Lower lobe of right lung (tissue), 2 donors: Measurements from ENCODE around the gene SCTR. TPM values are rescaled to one million over a fixed set of nuclear protein-coding genes. Genes with fewer than 3 reads are reported as not detected.
"Not testable (repeated sequence)": the region's sequence is repeated elsewhere in the genome, so short reads cannot be mapped to it uniquely, and the experiment has no call there.

ENCODE experiments used
- ATAC-seq, 2 donors: fragments of 200-7000 bp; cut with Tn5 transposase; one replicate each; pipeline ENCODE4 v1.9.1; 2020 to 2022; ENCODE audit warnings: mild to moderate bottlenecking in 2 of 2, moderate library complexity in 2 of 2
- DNase-seq: peaks from one replicate; pipeline ENCODE4 v3.0.0-alpha.2; 2020
- H3K27ac ChIP-seq: fragments of 200-600 bp; one replicate; pipeline ENCODE4 v1.8.0; 2022
- H3K27me3 ChIP-seq: fragments of 200-600 bp; one replicate; pipeline ENCODE4 v1.8.0; 2022; ENCODE audit warnings: low read depth
- H3K36me3 ChIP-seq: fragments of 200-600 bp; one replicate; pipeline ENCODE4 v1.8.0; 2022; ENCODE audit warnings: mild to moderate bottlenecking
- H3K4me1 ChIP-seq: fragments of 200-600 bp; one replicate; pipeline ENCODE4 v1.8.0; 2022
- H3K4me3 ChIP-seq: fragments of 200-600 bp; one replicate; pipeline ENCODE4 v1.8.0; 2022; ENCODE audit warnings: mild to moderate bottlenecking
- H3K9me3 ChIP-seq: fragments of 200-600 bp; one replicate; pipeline ENCODE4 v1.8.0; 2022
- intact Hi-C: fragments of 100-400 bp; cut with DNase I; formaldehyde crosslinking; loops from one replicate; pipeline ENCODE4 v1.11.0; 2022
- total RNA-seq: library from RNA; stranded (reverse); fragmentation: NEBNext Ultra II Directional; extraction: Animal tissue kit (Norgen Biotek cat#: 25700); gene quantifications from one replicate; pipeline ENCODE4 v1.2.1, GENCODE V29; 2021
- TF ChIP-seq, protein P1 (sequence below): fragments of 200-600 bp; IDR thresholded peaks from one replicate; pipeline ENCODE4 v1.8.0; 2022; ENCODE audit warnings: antibody characterized with exemption, mild to moderate bottlenecking
- donor health status: DM: no; HTN: yes; CAD: no; lungs with severe emphysema.

The SCTR gene
- total RNA-seq, 1 donor from 2014 or later, result 13.2 TPM

DNA sequence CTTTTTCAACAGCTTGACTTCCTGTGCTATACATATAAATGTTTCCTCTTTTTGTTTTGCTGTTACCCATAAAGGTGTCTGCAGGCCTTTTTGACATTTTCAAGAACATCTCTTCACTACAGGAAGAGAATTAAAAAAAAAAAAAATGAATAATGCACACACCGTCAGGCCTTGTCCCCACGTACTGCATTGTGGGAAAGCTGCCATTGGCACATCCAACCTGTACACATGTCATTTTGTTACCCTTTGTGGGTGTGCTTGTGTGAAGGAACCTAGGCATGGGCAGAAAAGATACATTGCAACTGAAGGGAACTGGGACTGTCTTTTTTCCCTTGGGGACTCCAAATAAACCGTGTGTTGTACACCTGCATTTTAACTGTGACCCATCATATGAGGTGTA is 109.4 kb downstream of the SCTR start:
- ATAC-seq (no peak), DNase-seq (no peak)
- Histone ChIP-seq H3K27me3 (no peaks in the 10 kb centered on the region), H3K4me1 (no peaks in the 10 kb centered on the region), H3K27ac (no peak overlapping the region), H3K36me3 (no peaks in the 10 kb centered on the region), H3K4me3 (no peak overlapping the region), H3K9me3 (no peaks in the 10 kb centered on the region)
- TF ChIP-seq, protein P1, sequence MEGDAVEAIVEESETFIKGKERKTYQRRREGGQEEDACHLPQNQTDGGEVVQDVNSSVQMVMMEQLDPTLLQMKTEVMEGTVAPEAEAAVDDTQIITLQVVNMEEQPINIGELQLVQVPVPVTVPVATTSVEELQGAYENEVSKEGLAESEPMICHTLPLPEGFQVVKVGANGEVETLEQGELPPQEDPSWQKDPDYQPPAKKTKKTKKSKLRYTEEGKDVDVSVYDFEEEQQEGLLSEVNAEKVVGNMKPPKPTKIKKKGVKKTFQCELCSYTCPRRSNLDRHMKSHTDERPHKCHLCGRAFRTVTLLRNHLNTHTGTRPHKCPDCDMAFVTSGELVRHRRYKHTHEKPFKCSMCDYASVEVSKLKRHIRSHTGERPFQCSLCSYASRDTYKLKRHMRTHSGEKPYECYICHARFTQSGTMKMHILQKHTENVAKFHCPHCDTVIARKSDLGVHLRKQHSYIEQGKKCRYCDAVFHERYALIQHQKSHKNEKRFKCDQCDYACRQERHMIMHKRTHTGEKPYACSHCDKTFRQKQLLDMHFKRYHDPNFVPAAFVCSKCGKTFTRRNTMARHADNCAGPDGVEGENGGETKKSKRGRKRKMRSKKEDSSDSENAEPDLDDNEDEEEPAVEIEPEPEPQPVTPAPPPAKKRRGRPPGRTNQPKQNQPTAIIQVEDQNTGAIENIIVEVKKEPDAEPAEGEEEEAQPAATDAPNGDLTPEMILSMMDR, result no peak
- intact Hi-C loops, result no loop called here

DNA sequence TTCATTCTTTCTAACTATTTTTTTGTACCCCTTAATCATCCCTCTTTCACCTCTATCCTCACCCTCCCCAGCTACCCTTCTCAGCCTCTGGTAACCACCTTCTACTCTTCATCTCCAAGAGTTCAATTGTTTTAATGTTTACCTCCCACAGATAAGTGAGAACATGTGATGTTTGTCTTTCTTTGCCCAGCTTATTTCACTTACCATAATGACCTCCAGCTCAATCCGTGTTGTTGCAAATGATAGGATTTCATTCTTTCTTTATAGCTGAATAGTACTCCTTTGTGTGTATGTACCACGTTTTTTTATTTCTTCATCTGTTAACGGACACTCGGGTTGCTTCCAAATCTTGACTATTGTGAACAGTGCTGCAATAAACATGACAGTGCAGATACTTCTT is 114.8 kb downstream of the SCTR start:
- intact Hi-C loops, result loop anchor here (5.0 kb wide), 1 partner anchor 68 kb away; no protein-coding TSS in a partner anchor
- Histone ChIP-seq H3K27me3 (no peaks in the 10 kb centered on the region), H3K4me3 (no peak overlapping the region), H3K36me3 (no peaks in the 10 kb centered on the region), H3K4me1 (peaks cover 12% of the 10 kb centered on the region), H3K27ac (no peak overlapping the region), H3K9me3 (no peaks in the 10 kb centered on the region)
- DNase-seq (no peak), ATAC-seq (no peak)
- TF ChIP-seq, protein P1, result no peak

DNA sequence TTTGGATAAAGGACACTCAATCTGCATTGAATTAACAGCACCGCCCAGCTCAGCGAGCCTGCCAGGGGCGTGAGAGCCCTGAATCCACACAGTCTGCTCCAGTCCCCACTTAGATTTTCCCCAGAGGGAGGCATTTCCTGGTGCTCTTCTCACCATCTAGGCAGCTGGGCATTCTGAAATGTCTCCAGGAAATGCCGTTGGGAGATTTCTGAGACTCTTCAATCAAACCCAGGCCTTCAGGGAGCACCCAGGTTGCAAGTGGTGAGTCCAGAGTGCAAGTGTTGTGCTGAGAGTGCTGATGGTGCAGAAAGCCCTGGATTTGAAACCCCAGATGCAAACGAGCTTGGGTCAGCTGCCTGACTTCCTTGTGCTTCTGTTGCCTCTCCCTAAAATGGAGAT is 116.1 kb downstream of the SCTR start:
- Histone ChIP-seq H3K36me3 (no peaks in the 10 kb centered on the region), H3K27me3 (no peaks in the 10 kb centered on the region), H3K4me3 (no peak overlapping the region), H3K4me1 (peaks cover 12% of the 10 kb centered on the region), H3K27ac (no peak overlapping the region), H3K9me3 (no peaks in the 10 kb centered on the region)
- intact Hi-C loops, result loop anchor here (5.0 kb wide), 1 partner anchor 69 kb away; no protein-coding TSS in a partner anchor
- ATAC-seq, result peak; percentile 60 to 89
- DNase-seq, result no peak
- TF ChIP-seq, protein P1, result no peak

DNA sequence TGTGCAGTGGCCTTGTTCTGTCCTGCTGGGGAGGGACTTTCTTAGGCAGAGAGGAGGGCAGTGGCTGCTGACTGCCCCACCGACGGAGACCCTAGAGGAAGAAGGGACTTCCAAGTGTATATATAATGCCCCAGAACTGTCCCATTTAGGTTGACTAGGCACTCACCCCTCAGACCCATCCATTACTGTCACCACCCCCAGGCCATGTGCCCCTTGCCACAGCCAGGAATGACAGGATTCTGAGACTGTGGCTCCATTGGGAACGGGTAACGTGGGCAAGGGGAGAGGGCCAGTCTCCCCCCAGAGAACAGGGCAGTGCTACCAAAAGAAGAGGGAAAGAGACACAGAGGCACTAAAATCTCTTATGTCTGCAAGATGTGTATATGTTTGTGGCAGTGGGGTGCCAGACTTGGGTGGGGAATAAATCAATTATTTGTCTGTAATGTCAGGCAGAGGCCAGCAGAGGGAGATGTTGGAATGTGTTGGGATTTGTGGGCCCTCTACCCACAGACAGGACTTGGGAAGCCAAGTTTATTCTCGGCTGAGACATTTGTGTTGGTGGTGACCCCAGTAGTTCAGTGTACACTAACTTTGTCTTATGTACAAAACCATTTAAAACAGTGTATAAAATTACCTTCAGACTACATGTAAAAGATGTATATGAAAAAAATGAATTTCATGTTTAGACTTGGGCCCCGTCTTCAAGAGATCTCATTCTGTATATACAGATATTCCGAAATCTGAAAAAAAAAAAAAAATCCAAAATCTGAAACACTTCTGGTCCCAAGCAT is 116.7 kb downstream of the SCTR start:
- intact Hi-C loops, result loop anchor here (5.0 kb wide), 1 partner anchor 70 kb away; no protein-coding TSS in a partner anchor
- no peak for DNase-seq

DNA sequence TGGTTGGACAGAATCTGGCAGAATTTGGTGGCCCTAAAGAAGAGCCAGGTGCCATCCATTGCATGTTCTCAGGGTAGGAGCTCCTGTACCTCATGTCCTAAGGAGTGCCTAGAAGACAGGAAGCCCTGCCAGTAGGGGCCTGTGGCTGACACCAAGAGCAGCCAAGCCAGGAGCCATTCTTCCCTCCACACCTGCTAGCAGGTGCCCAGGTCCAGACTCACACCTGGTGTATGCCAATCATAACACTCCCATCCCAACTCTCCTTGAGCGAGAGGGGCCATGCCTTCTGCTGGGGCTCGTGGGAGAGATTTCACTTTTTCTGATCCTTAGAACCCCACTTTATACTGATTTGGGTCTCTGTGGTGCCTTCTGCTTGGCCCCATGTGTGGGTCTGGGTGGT is 119.1 kb downstream of the SCTR start:
- peaks cover 12% of the 10 kb centered on the region for H3K4me1 ChIP-seq
- no peak overlapping the region for H3K27ac ChIP-seq
- no peaks in the 10 kb centered on the region for H3K27me3 ChIP-seq
- intact Hi-C loops, result loop anchor here (5.0 kb wide), 1 partner anchor 72 kb away; no protein-coding TSS in a partner anchor
- no peaks in the 10 kb centered on the region for H3K9me3 ChIP-seq
- H3K36me3 ChIP-seq, result no peaks in the 10 kb centered on the region
- DNase-seq, result no peak
- TF ChIP-seq, protein P1, result no peak
- H3K4me3 ChIP-seq, result no peak overlapping the region
- no peak for ATAC-seq

More for the DNA sequence above, 116.7 kb downstream of the SCTR start:
- TF ChIP-seq, protein P1, result peak; percentile 84
- no peaks in the 10 kb centered on the region for H3K27me3 ChIP-seq
- no peak overlapping the region for H3K4me3 ChIP-seq
- no peak overlapping the region for H3K27ac ChIP-seq
- peaks cover 12% of the 10 kb centered on the region for H3K4me1 ChIP-seq
- H3K9me3 ChIP-seq, result no peaks in the 10 kb centered on the region
- H3K36me3 ChIP-seq, result no peaks in the 10 kb centered on the region
- ATAC-seq, result peak; percentile 87

DNA sequence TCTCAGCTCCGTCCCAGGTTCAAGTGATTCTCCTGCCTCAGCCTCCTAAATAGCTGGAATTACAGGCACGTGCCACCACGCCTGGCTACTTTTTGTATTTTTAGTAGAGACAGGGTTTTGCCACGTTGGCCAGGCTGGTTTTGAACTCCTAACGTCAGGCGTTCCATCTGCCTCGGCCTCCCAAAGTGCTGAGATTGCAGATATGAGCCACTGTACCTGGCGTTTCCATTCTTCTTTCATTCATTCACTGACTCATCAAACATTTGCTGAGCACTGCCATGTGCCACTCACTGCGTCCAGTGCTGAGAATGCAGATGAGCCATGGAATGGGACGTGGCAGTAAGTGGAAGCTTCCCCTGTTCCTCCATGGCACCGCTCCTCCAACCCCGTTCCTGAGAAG is 120.7 kb downstream of the SCTR start:
- intact Hi-C loops, H3K4me3 ChIP-seq, H3K36me3 ChIP-seq, H3K27me3 ChIP-seq, H3K9me3 ChIP-seq, H3K27ac ChIP-seq, ATAC-seq, DNase-seq: not testable (repeated sequence)
- peaks cover 12% of the 10 kb centered on the region for H3K4me1 ChIP-seq
